SK-N-MC (cell line): ENCODE data around the gene ACTR8.

Source experiments
- DNase-seq: peaks from one replicate; pipeline ENCODE4 v3.0.0-alpha.2; 2011; ENCODE audit warnings: low read depth, low spot score
- H3K27ac ChIP-seq: fragments of 200-600 bp; sonication (generic); 2 replicates; pipeline ENCODE4 v1.5.1; 2016; ENCODE audit warnings: mixed run types
- H3K36me3 ChIP-seq: fragments of 200-600 bp; sonication (generic); 2 replicates; pipeline ENCODE4 v1.6.1; 2017; ENCODE audit warnings: antibody characterized with exemption, low read length, mixed read lengths; ENCODE audit not compliant: insufficient read depth
- H3K4me3 ChIP-seq: fragments of 200-600 bp; sonication (generic); 2 replicates; pipeline ENCODE4 v1.5.1; 2016
- H3K9ac ChIP-seq: fragments of 200-600 bp; sonication (generic); 2 replicates; pipeline ENCODE4 v1.8.0; 2017; ENCODE audit warnings: mixed run types, mixed read lengths; ENCODE audit not compliant: insufficient read length
- H3K9me3 ChIP-seq: fragments of 200-600 bp; sonication (generic); 2 replicates; pipeline ENCODE4 v1.6.1; 2017; ENCODE audit warnings: low read depth, mild to moderate bottlenecking, antibody characterized with exemption, low read length, moderate library complexity, mixed read lengths
- EZH2 ChIP-seq: fragments of 200-600 bp; sonication (generic); IDR thresholded peaks from one replicate; pipeline ENCODE4 v1.6.1; 2017; ENCODE audit warnings: antibody characterized with exemption
- FOXP2 ChIP-seq: optimal IDR thresholded peaks from 2 replicates; pipeline ENCODE3; 2011; ENCODE audit warnings: mild to moderate bottlenecking, moderate library complexity; ENCODE audit not compliant: insufficient read depth; ENCODE audit errors: extremely low read length, control extremely low read depth
- POLR2AphosphoS5 ChIP-seq: IDR thresholded peaks from 2 replicates; pipeline ENCODE4 v1.6.1; 2012; ENCODE audit warnings: mild to moderate bottlenecking, low read depth, low read length, borderline replicate concordance

The ACTR8 gene

GRCh38 chr3:53880396-53881345, 1.3 kb downstream of the ACTR8 start:
- H3K9me3 ChIP-seq = no peaks in the 10 kb centered on the region
- H3K4me3 ChIP-seq = peak overlapping the region; percentile 84
- H3K9ac ChIP-seq = peak overlapping the region; percentile 85
- no peak for DNase-seq
- no peak for TF ChIP-seq FOXP2
- TF ChIP-seq EZH2 = no peak
- TF ChIP-seq POLR2AphosphoS5 = no peak
- no peak overlapping the region for H3K27ac ChIP-seq
- H3K36me3 ChIP-seq = peaks cover 21% of the 10 kb centered on the region

GRCh38 chr3:53865732-53866499, 16.0 kb downstream of the ACTR8 start:
- no peak for TF ChIP-seq EZH2
- TF ChIP-seq POLR2AphosphoS5 = no peak
- TF ChIP-seq FOXP2 = no peak
- Histone ChIP-seq H3K4me3 (no peak overlapping the region), H3K36me3 (peaks cover 6% of the 10 kb centered on the region; the same call in 1 of the 2 replicates), H3K9me3 (no peaks in the 10 kb centered on the region), H3K27ac (no peak overlapping the region), H3K9ac (no peak overlapping the region)
- no peak for DNase-seq

- H3K9me3 ChIP-seq = no peaks in the 10 kb centered on the region
- no peaks in the 10 kb centered on the region; the same call in 1 of the 2 replicates for H3K36me3 ChIP-seq
- no peak overlapping the region for H3K9ac ChIP-seq
- TF ChIP-seq POLR2AphosphoS5 (no peak), FOXP2 (no peak), EZH2 (no peak)
- DNase-seq = no peak
- H3K27ac ChIP-seq = no peak overlapping the region
- no peak overlapping the region for H3K4me3 ChIP-seq
Measured at GRCh38 chr3:53863145-53863544, 18.8 kb downstream of the ACTR8 start.

- TF ChIP-seq FOXP2 (no peak), POLR2AphosphoS5 (no peak), EZH2 (no peak)
- no peaks in the 10 kb centered on the region; the same call in 1 of the 2 replicates for H3K36me3 ChIP-seq
- no peak overlapping the region for H3K9ac ChIP-seq
- DNase-seq = no peak
- no peak overlapping the region for H3K4me3 ChIP-seq
- no peaks in the 10 kb centered on the region for H3K9me3 ChIP-seq
- H3K27ac ChIP-seq = no peak overlapping the region
Measured at GRCh38 chr3:53862241-53862640, 19.7 kb downstream of the ACTR8 start.

- H3K27ac ChIP-seq = no peak overlapping the region
- no peak overlapping the region for H3K9ac ChIP-seq
- no peaks in the 10 kb centered on the region for H3K9me3 ChIP-seq
- DNase-seq = no peak
- no peak overlapping the region for H3K4me3 ChIP-seq
- H3K36me3 ChIP-seq = no peaks in the 10 kb centered on the region; the same call in 1 of the 2 replicates
- TF ChIP-seq EZH2 (no peak), POLR2AphosphoS5 (no peak), FOXP2 (no peak)
Measured at GRCh38 chr3:53860196-53860595, 21.8 kb downstream of the ACTR8 start.

- DNase-seq = no peak
- H3K27ac ChIP-seq = no peak overlapping the region
- TF ChIP-seq POLR2AphosphoS5 (no peak), EZH2 (no peak), FOXP2 (no peak)
- H3K36me3 ChIP-seq = no peaks in the 10 kb centered on the region; the same call in 1 of the 2 replicates
- no peaks in the 10 kb centered on the region for H3K9me3 ChIP-seq
- H3K4me3 ChIP-seq = no peak overlapping the region
- H3K9ac ChIP-seq = no peak overlapping the region
Measured at GRCh38 chr3:53859178-53859577, 22.8 kb downstream of the ACTR8 start.

GRCh38 chr3:53858096-53858741, 23.7 kb downstream of the ACTR8 start:
- TF ChIP-seq FOXP2 = no peak
- no peak for TF ChIP-seq POLR2AphosphoS5
- no peak for TF ChIP-seq EZH2
- DNase-seq = no peak
- no peak overlapping the region for H3K4me3 ChIP-seq
- H3K27ac ChIP-seq = no peak overlapping the region
- no peaks in the 10 kb centered on the region for H3K36me3 ChIP-seq
- H3K9me3 ChIP-seq = no peaks in the 10 kb centered on the region
- no peak overlapping the region for H3K9ac ChIP-seq

GRCh38 chr3:53856964-53857363, 25.0 kb downstream of the ACTR8 start:
- H3K36me3 ChIP-seq = no peaks in the 10 kb centered on the region
- no peaks in the 10 kb centered on the region for H3K9me3 ChIP-seq
- TF ChIP-seq FOXP2 (no peak), EZH2 (no peak), POLR2AphosphoS5 (no peak)
- no peak overlapping the region for H3K27ac ChIP-seq
- H3K9ac ChIP-seq = no peak overlapping the region
- no peak overlapping the region for H3K4me3 ChIP-seq
- DNase-seq = no peak
